Right renal cortex interstitium (tissue), 3 donors: ENCODE measurements around the gene NRXN2. TPM values are rescaled to one million over a fixed set of nuclear protein-coding genes. Genes with fewer than 3 reads are reported as not detected.

Experiments
- DNase-seq, 3 donors: peaks; one replicate each; pipeline ENCODE4 v3.0.0-alpha.2; 2013; ENCODE audit warnings: low read depth in 3 of 3, low spot score in 2 of 3
- polyA plus RNA-seq, 3 donors: library from polyadenylated mRNA; unstranded; fragments of 120-200 nt; gene quantifications; one replicate each; pipeline ENCODE4 v1.2.1, GENCODE V29; 2013; ENCODE audit not compliant: insufficient read length in 3 of 3

Gene NRXN2
- polyA plus RNA-seq, 3 donors: 11.7 to 12.1 (median 12.0) TPM

GRCh38 chr11:64759131-64759721 is 36.2 kb upstream of the NRXN2 start:
- DNase-seq: no peak

- DNase-seq: no peak
These were observed 35.5 kb upstream of the NRXN2 start for GRCh38 chr11:64758330-64759079.

GRCh38 chr11:64757549-64758329 is 34.7 kb upstream of the NRXN2 start:
- no peak for DNase-seq

- DNase-seq: no peak
These were observed 32.8 kb upstream of the NRXN2 start for GRCh38 chr11:64755681-64756361.

GRCh38 chr11:64754919-64755662 is 32.1 kb upstream of the NRXN2 start:
- no peak for DNase-seq

- DNase-seq: no peak
These were observed 31.3 kb upstream of the NRXN2 start for GRCh38 chr11:64754124-64754918.

- no peak for DNase-seq
These were observed 30.6 kb upstream of the NRXN2 start for GRCh38 chr11:64753380-64754123.

GRCh38 chr11:64753019-64753379 is 30.0 kb upstream of the NRXN2 start:
- DNase-seq: no peak

GRCh38 chr11:64752175-64752970 is 29.4 kb upstream of the NRXN2 start:
- no peak for DNase-seq

- DNase-seq: no peak
These were observed 28.6 kb upstream of the NRXN2 start for GRCh38 chr11:64751580-64751979.

GRCh38 chr11:64751136-64751535 is 28.1 kb upstream of the NRXN2 start:
- DNase-seq: no peak

- DNase-seq: no peak
These were observed 27.5 kb upstream of the NRXN2 start for GRCh38 chr11:64750361-64751054.

GRCh38 chr11:64747961-64748665 is 25.1 kb upstream of the NRXN2 start:
- no peak for DNase-seq

GRCh38 chr11:64746486-64746885 is 23.5 kb upstream of the NRXN2 start:
- DNase-seq: no peak

GRCh38 chr11:64745521-64746328 is 22.7 kb upstream of the NRXN2 start:
- no peak for DNase-seq

- DNase-seq: no peak
These were observed 22.2 kb upstream of the NRXN2 start for GRCh38 chr11:64745189-64745520.
